GM12864 (cell line): ENCODE measurements around the gene UBTD2.

Experiments used
- DNase-seq: peaks from one replicate; pipeline ENCODE4 v3.0.0-alpha.2; 2011; ENCODE audit warnings: low read depth
- H3K4me3 ChIP-seq: 2 replicates; pipeline ENCODE4 v1.5.1; 2011; ENCODE audit warnings: mild to moderate bottlenecking, low read depth, low read length, control low read depth
- CTCF ChIP-seq: IDR thresholded peaks from 2 replicates; pipeline ENCODE4 v1.5.1; 2011; ENCODE audit warnings: low read depth, mild to moderate bottlenecking, moderate library complexity, low read length, control low read depth, inconsistent platforms; ENCODE audit errors: missing control alignments

UBTD2 gene

GRCh38 chr5:172166030-172166826, 117.3 kb downstream of the UBTD2 start:
- H3K4me3 ChIP-seq: no peak overlapping the region
- TF ChIP-seq CTCF: no peak
- DNase-seq: no peak

GRCh38 chr5:172165465-172165864, 118.1 kb downstream of the UBTD2 start:
- no peak overlapping the region for H3K4me3 ChIP-seq
- DNase-seq: no peak

GRCh38 chr5:172164769-172165212, 118.8 kb downstream of the UBTD2 start:
- no peak for DNase-seq
- TF ChIP-seq CTCF: no peak
- no peak overlapping the region for H3K4me3 ChIP-seq

More at GRCh38 chr5:172165465-172165864, 118.1 kb downstream of the UBTD2 start:
- TF ChIP-seq CTCF: no peak

- TF ChIP-seq CTCF: no peak
- H3K4me3 ChIP-seq: no peak overlapping the region
- no peak for DNase-seq
Observed at GRCh38 chr5:172163346-172163745, 120.2 kb downstream of the UBTD2 start.

- no peak for DNase-seq
- no peak for TF ChIP-seq CTCF
- H3K4me3 ChIP-seq: no peak overlapping the region
Observed at GRCh38 chr5:172162987-172163343, 120.6 kb downstream of the UBTD2 start.

- no peak for TF ChIP-seq CTCF
- DNase-seq: no peak
- no peak overlapping the region for H3K4me3 ChIP-seq
Observed at GRCh38 chr5:172162323-172162986, 121.1 kb downstream of the UBTD2 start.
